IMR-90 (cell line): ENCODE results near the gene STK33. TPM values are rescaled to one million over a fixed set of nuclear protein-coding genes. Genes with fewer than 3 reads are reported as not detected.

Source experiments
- ATAC-seq: fragments of 200-7000 bp; cut with Tn5 transposase; 2 replicates; pipeline ENCODE4 v1.9.1; 2020; ENCODE audit warnings: low read depth, mild to moderate bottlenecking, moderate library complexity
- BruUV-seq: library from RNA; stranded (reverse); fragments of 400-500 nt; replicated peaks from 2 replicates; lab custom pipeline; 2021; lab: Mats Ljungman, UMichigan
- CTCF ChIA-PET: fragments of 300-600 bp; formaldehyde crosslinking; extraction: SDS; loops from one replicate; lab custom pipeline; 2021; ENCODE audit warnings: antibody characterized with exemption; lab: Yijun Ruan, JAX
- POLR2A ChIA-PET: fragments of 300-600 bp; sonication (Branson Sonifier 250); formaldehyde crosslinking; loops from one replicate; lab custom pipeline; 2022; ENCODE audit warnings: antibody characterized with exemption; ENCODE audit not compliant: unreplicated experiment; lab: Charles Lee
- DNase-seq: peaks from one replicate; pipeline ENCODE4 v3.0.0; 2013
- H2AFZ ChIP-seq: replicated peaks from 2 replicates; pipeline ENCODE3; 2013; ENCODE audit warnings: low read length, mild to moderate bottlenecking; ENCODE audit not compliant: poor library complexity
- H2AK5ac ChIP-seq: 2 replicates; pipeline ENCODE4 v1.6.1; 2013; ENCODE audit warnings: low read depth, low read length, inconsistent platforms
- H2AK9ac ChIP-seq: replicated peaks from 2 replicates; pipeline ENCODE3; 2013; ENCODE audit warnings: mild to moderate bottlenecking, low read depth, low read length, moderate library complexity; ENCODE audit not compliant: poor library complexity
- H2BK120ac ChIP-seq: 2 replicates; pipeline ENCODE4 v1.6.1; 2013; ENCODE audit warnings: low read depth, low read length, inconsistent platforms
- H2BK15ac ChIP-seq: 3 replicates; pipeline ENCODE4 v1.6.1; 2013; ENCODE audit warnings: low read depth, low read length, inconsistent platforms
- H2BK20ac ChIP-seq: 2 replicates; pipeline ENCODE4 v1.6.1; 2013; ENCODE audit warnings: low read depth, mild to moderate bottlenecking, inconsistent platforms, low read length, moderate library complexity
- H2BK5ac ChIP-seq: 2 replicates; pipeline ENCODE4 v1.6.1; 2013; ENCODE audit warnings: mild to moderate bottlenecking, low read depth, low read length, inconsistent platforms; ENCODE audit not compliant: poor library complexity, severe bottlenecking
- H3K14ac ChIP-seq: replicated peaks from 2 replicates; pipeline ENCODE4 v1.6.1; 2013; ENCODE audit warnings: low read depth, low read length, inconsistent platforms
- H3K18ac ChIP-seq: 2 replicates; pipeline ENCODE4 v1.6.1; 2013; ENCODE audit warnings: low read depth, low read length, control low read depth
- H3K23ac ChIP-seq: 2 replicates; pipeline ENCODE4 v1.6.1; 2013; ENCODE audit warnings: low read depth, low read length, inconsistent platforms
- H3K27ac ChIP-seq: 2 replicates; pipeline ENCODE4 v1.5.1; 2013; ENCODE audit warnings: mild to moderate bottlenecking, control low read depth, low read length; ENCODE audit not compliant: insufficient read depth
- H3K27me3 ChIP-seq: 2 replicates; pipeline ENCODE4 v1.6.1; 2013; ENCODE audit warnings: low read length; ENCODE audit not compliant: control insufficient read depth, insufficient read depth
- H3K36me3 ChIP-seq: 2 replicates; pipeline ENCODE4 v1.6.1; 2013; ENCODE audit warnings: low read length, mixed read lengths; ENCODE audit not compliant: control insufficient read depth, insufficient read depth
- H3K4ac ChIP-seq: 2 replicates; pipeline ENCODE4 v1.6.1; 2013; ENCODE audit warnings: low read depth, low read length, inconsistent platforms
- H3K4me1 ChIP-seq: 2 replicates; pipeline ENCODE4 v1.6.1; 2013; ENCODE audit warnings: low read length, mixed read lengths; ENCODE audit not compliant: control insufficient read depth, insufficient read depth
- H3K4me2 ChIP-seq: 2 replicates; pipeline ENCODE4 v1.6.1; 2013; ENCODE audit warnings: low read depth, mild to moderate bottlenecking, control low read depth, low read length, moderate library complexity
- H3K4me3 ChIP-seq: 2 replicates; pipeline ENCODE4 v1.5.1; 2013; ENCODE audit warnings: low read depth, mild to moderate bottlenecking, control low read depth, low read length, moderate library complexity; ENCODE audit not compliant: insufficient read depth
- H3K56ac ChIP-seq: 2 replicates; pipeline ENCODE4 v1.6.1; 2013; ENCODE audit warnings: low read length, inconsistent platforms; ENCODE audit not compliant: insufficient read depth; ENCODE audit errors: extremely low read depth
- H3K79me1 ChIP-seq, 2 experiments: 2 replicates each; pipeline ENCODE4 v1.6.1; 2013; ENCODE audit warnings: low read length in 2 of 2, inconsistent platforms in 1 of 2, low read depth in 1 of 2
- H3K9ac ChIP-seq: 2 replicates; pipeline ENCODE4 v1.6.1; 2013; ENCODE audit warnings: low read depth, low read length, control low read depth
- H3K9me1 ChIP-seq: 2 replicates; pipeline ENCODE4 v1.6.1; 2013; ENCODE audit warnings: low read length, inconsistent platforms; ENCODE audit not compliant: insufficient read depth
- H3K9me3 ChIP-seq: 2 replicates; pipeline ENCODE4 v1.6.1; 2013; ENCODE audit warnings: low read length; ENCODE audit not compliant: control insufficient read depth, insufficient read depth
- H4K20me1 ChIP-seq: 2 replicates; pipeline ENCODE4 v1.6.1; 2013; ENCODE audit warnings: low read length, inconsistent platforms; ENCODE audit not compliant: insufficient read depth
- H4K5ac ChIP-seq: 2 replicates; pipeline ENCODE4 v1.6.1; 2013; ENCODE audit warnings: mild to moderate bottlenecking, low read depth, low read length, control low read depth
- H4K8ac ChIP-seq, 2 experiments: 2 replicates each; pipeline ENCODE4 v1.6.1; 2013; ENCODE audit warnings: low read depth in 2 of 2, low read length in 2 of 2, control low read depth in 1 of 2, inconsistent platforms in 1 of 2
- H4K91ac ChIP-seq: 2 replicates; pipeline ENCODE4 v1.6.1; 2013; ENCODE audit warnings: low read depth, low read length, inconsistent platforms; ENCODE audit not compliant: insufficient read depth
- CEBPB ChIP-seq: IDR thresholded peaks from 2 replicates; pipeline ENCODE4 v1.6.1; 2012; ENCODE audit warnings: low read depth, low read length, improper control_type of control experiment
- MAFK ChIP-seq: IDR thresholded peaks from 2 replicates; pipeline ENCODE4 v1.6.1; 2012; ENCODE audit warnings: low read depth, low read length, improper control_type of control experiment
- RFX5 ChIP-seq: IDR thresholded peaks from 2 replicates; pipeline ENCODE4 v1.8.0; 2012; ENCODE audit warnings: low read depth, mild to moderate bottlenecking, low read length, moderate library complexity
- WGBS, 2 experiments: methylation state at CpG; one replicate each; pipeline versions ENCODE4 v1.1.5 to v1.1.7; 2013; ENCODE audit warnings: missing lambda C conversion rate in 2 of 2; ENCODE audit not compliant: insufficient read length in 1 of 2; ENCODE audit errors: extremely low coverage in 2 of 2; 5-methylcytosine and 5-hydroxymethylcytosine counted together
- dilution Hi-C: fragments of 300-500 bp; cut with HindIII; formaldehyde crosslinking; loops from one replicate; pipeline ENCODE4 v1.14.3; 2018; ENCODE audit warnings: low sequenced_read_pairs; ENCODE audit not compliant: unreplicated experiment
- in situ Hi-C: fragments of 300-500 bp; cut with MboI; formaldehyde crosslinking; loops from 3 replicates; pipeline ENCODE4 v1.14.3; 2019; ENCODE audit warnings: low sequenced_read_pairs, inconsistent platforms, mixed read lengths
- intact Hi-C: fragments of 100-400 bp; cut with micrococcal nuclease; formaldehyde crosslinking; loops from 2 replicates; pipeline ENCODE4 v1.10.0; 2022
- polyA plus RNA-seq, 3 experiments: library from polyadenylated mRNA; depleted of rRNA; stranded (reverse); fragments of >200 nt; gene quantifications; 2 replicates each; pipeline ENCODE4 v1.2.3, GENCODE V29; 2012; ENCODE audit warnings: low replicate concordance in 1 of 3
- total RNA-seq: library from RNA; depleted of rRNA; stranded (reverse); fragments of >200 nt; gene quantifications from 2 replicates; pipeline ENCODE4 v1.2.3, GENCODE V29; 2012

Gene STK33
- total and polyA plus RNA-seq, 2 of the 4 experiments (the other 2 are of a cell fraction), result 2.3 to 2.6 TPM

GRCh38 chr11:8614497-8614896 lies 20.5 kb upstream of the STK33 start:
- DNase-seq (no peak), ATAC-seq (no peak)
- in situ Hi-C loops, result no loop called here
- no peak overlapping the region for H3K56ac ChIP-seq
- dilution Hi-C loops, result no loop called here
- no peak overlapping the region for H4K8ac ChIP-seq
- no peaks in the 10 kb centered on the region for H3K27me3 ChIP-seq
- ChIA-PET CTCF (no interaction called here), POLR2A (no interaction called here)
- no peak overlapping the region for H3K27ac ChIP-seq
- no peak overlapping the region for H3K4me2 ChIP-seq
- no peak overlapping the region for H3K18ac ChIP-seq
- intact Hi-C loops, result no loop called here
- TF ChIP-seq MAFK (no peak), RFX5 (no peak), CEBPB (no peak)
- H3K4me1 ChIP-seq, result no peaks in the 10 kb centered on the region
- BruUV-seq, result no TSS peak
- H3K36me3 ChIP-seq, result peaks cover 24% of the 10 kb centered on the region
- no peak overlapping the region for H4K91ac ChIP-seq
- H2AFZ ChIP-seq, result no peak overlapping the region
- H3K9me3 ChIP-seq, result no peaks in the 10 kb centered on the region
- H3K14ac ChIP-seq, result no peak overlapping the region
- no peak overlapping the region for H2BK20ac ChIP-seq
- no peak overlapping the region for H3K4me3 ChIP-seq
- no peak overlapping the region for H2BK120ac ChIP-seq
- no peak overlapping the region for H2BK5ac ChIP-seq
- H4K20me1 ChIP-seq, result no peaks in the 10 kb centered on the region
- H3K4ac ChIP-seq, result no peak overlapping the region
- H2BK15ac ChIP-seq, result no peak overlapping the region
- H2AK9ac ChIP-seq, result no peak overlapping the region
- H3K9me1 ChIP-seq, result no peaks in the 10 kb centered on the region
- no peak overlapping the region for H2AK5ac ChIP-seq
- H3K79me1 ChIP-seq, result no peaks in the 10 kb centered on the region
- no peak overlapping the region for H4K5ac ChIP-seq
- H3K9ac ChIP-seq, result no peak overlapping the region
- 92% methylated on average over 4 of the region's 4 CpGs; no CpG with 5 or more reads in 1 of the 2 experiments for WGBS, 2 experiments
- no peak overlapping the region for H3K23ac ChIP-seq
